Thyroid gland (tissue), 4 donors: ENCODE measurements around the gene RASD1. TPM values are rescaled to one million over a fixed set of nuclear protein-coding genes. Genes with fewer than 3 reads are reported as not detected.
A peak's percentile ranks its signal among the peaks of the same experiment; 100 is the strongest.

ENCODE experiments used
- DNase-seq, 2 donors: peaks; one replicate each; pipeline ENCODE4 v3.0.0-alpha.2; 2019
- H3K27ac ChIP-seq, 3 donors: fragments of 200-600 bp; sonication (generic); 1 replicate in 2 of 3; 2 replicates in 1 of 3; pipeline ENCODE4 v1.5.1; 2016 to 2019; ENCODE audit warnings: mild to moderate bottlenecking in 1 of 3, moderate library complexity in 1 of 3
- H3K27me3 ChIP-seq: fragments of 200-600 bp; sonication (generic); one replicate; pipeline ENCODE4 v1.5.1; 2019
- H3K36me3 ChIP-seq, 2 donors: fragments of 200-600 bp; sonication (generic); one replicate each; pipeline ENCODE4 v1.5.1; 2016 to 2019
- H3K4me1 ChIP-seq, 2 donors: fragments of 200-600 bp; sonication (generic); one replicate each; pipeline ENCODE4 v1.5.1; 2017 to 2019
- H3K4me3 ChIP-seq, 3 donors: fragments of 200-600 bp; sonication (generic); replicated peaks in 1 of 3; 1 replicate in 2 of 3; 2 replicates in 1 of 3; pipeline ENCODE4 v1.5.1; 2016; ENCODE audit warnings: mild to moderate bottlenecking in 1 of 3
- H3K9me3 ChIP-seq: fragments of 200-600 bp; sonication (generic); one replicate; pipeline ENCODE4 v1.5.1; 2017
- POLR2A ChIP-seq, 2 donors: fragments of 450-650 bp; IDR thresholded peaks; one replicate each; pipeline ENCODE4 v1.6.1; 2017; ENCODE audit warnings: antibody characterized with exemption in 2 of 2, mild to moderate bottlenecking in 2 of 2, moderate library complexity in 1 of 2
- WGBS, 2 donors: methylation state at CpG; one replicate each; pipeline ENCODE4 v1.1.5; 2017; 5-methylcytosine and 5-hydroxymethylcytosine counted together
- intact Hi-C: fragments of 100-400 bp; cut with DNase I; formaldehyde crosslinking; loops from one replicate; pipeline ENCODE4 v1.15.1; 2023
- total RNA-seq, 4 donors: library from RNA; depleted of rRNA; stranded (reverse); fragments of >200 nt; gene quantifications; one replicate each; pipeline ENCODE4 v1.2.3, GENCODE V29; 2016
- TF ChIP-seq, protein P1 (sequence below), 6 experiments: fragments of 200-600 bp in 3 of 6; fragments of 450-650 bp in 3 of 6; sonication (generic) in 3 of 6; IDR thresholded peaks; one replicate each; pipeline ENCODE4 v1.5.1; 2016 to 2019; ENCODE audit warnings: antibody characterized with exemption in 6 of 6, mild to moderate bottlenecking in 2 of 6, inconsistent platforms in 1 of 6, moderate library complexity in 1 of 6

RASD1 gene
- total RNA-seq, 4 donors from 2014 or later = 114 to 149 (median 141) TPM

DNA sequence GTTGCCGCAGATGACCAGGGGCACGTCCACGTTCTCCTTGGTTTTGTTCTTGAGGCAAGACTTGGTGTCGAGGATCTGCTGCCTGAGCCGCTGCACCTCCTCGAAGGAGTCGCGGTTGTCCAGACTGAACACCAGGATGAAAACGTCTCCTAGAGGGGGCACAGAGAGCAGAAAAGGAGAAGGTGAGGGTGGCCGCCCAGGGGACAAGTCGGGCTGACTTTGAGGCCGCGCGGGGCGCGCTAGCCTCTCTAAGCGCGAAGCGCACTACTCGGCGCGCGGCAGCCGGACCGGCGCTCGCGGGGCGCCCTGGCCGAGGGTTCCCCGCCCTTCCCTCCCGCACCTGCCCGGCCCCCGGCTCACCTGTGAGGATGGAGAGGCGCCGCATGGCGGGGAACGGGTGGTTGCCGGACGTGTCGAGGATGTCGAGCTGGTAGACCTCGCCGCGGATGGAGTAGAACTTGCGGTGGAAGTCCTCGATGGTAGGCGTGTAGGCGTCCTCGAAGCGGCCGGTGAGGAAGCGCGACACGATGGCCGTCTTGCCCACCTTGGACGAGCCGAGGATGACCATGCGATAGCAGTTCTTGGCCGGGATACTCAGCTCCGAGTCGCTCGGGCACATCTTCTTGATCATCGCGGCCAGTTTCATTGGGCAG, 533 bp downstream of the RASD1 start:
- Histone ChIP-seq H3K9me3 (no peaks in the 10 kb centered on the region), H3K4me3 (peak overlapping the region; percentile 2 to 80 (median 76)), H3K27me3 (no peaks in the 10 kb centered on the region), H3K36me3 (peaks cover 18 to 21% of the 10 kb centered on the region in 2 donors), H3K27ac (peak overlapping the region; percentile 85 to 96 (median 86)), H3K4me1 (peaks cover 7 to 18% of the 10 kb centered on the region in 2 donors)
- TF ChIP-seq, protein P1, sequence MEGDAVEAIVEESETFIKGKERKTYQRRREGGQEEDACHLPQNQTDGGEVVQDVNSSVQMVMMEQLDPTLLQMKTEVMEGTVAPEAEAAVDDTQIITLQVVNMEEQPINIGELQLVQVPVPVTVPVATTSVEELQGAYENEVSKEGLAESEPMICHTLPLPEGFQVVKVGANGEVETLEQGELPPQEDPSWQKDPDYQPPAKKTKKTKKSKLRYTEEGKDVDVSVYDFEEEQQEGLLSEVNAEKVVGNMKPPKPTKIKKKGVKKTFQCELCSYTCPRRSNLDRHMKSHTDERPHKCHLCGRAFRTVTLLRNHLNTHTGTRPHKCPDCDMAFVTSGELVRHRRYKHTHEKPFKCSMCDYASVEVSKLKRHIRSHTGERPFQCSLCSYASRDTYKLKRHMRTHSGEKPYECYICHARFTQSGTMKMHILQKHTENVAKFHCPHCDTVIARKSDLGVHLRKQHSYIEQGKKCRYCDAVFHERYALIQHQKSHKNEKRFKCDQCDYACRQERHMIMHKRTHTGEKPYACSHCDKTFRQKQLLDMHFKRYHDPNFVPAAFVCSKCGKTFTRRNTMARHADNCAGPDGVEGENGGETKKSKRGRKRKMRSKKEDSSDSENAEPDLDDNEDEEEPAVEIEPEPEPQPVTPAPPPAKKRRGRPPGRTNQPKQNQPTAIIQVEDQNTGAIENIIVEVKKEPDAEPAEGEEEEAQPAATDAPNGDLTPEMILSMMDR (IDR thresholded peaks at IDR 0.05) = no peak
- no peak for TF ChIP-seq POLR2A (IDR thresholded peaks at IDR 0.05)
- 2 to 6% methylated on average over 25 to 36 of the region's 65 CpGs for WGBS, 2 donors
- peak; percentile 17 to 32 for DNase-seq
- intact Hi-C loops = loop anchor here (5.0 kb wide), 2 partner anchors 72 to 138 kb away; no protein-coding TSS in a partner anchor

DNA sequence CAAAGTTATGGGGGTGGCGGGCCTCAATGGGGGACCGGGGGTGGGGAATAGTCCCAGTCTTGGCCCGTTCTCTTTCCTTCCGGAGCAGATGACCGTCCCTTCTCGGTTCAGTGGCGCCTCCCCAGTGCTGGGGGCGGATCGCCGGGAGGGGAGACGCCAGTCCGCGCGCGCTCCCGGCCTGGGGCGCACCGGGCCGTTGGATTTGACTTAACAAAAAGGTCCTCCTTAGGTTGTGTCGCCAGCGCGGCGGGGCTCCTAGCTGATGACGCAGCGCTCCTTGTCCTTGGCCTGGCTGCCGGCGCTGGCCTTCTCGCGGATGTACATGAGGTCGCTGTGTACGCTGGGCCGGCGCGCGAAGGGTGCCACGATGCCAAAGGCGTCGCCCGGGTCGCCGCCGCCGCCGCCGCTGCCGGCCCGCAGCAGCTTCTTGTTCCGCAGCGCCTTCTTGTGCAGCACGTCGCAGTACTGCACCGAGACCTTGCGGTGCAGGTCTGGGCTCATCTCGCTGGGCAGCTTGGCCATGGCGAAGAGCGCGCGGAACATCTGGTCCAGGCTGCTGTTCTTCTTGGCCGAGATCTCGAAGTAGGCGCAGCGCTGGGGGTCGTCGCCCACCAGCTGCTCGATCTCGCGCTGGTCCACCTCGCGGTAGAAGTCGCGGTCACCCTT, 1.2 kb downstream of the RASD1 start:
- Histone ChIP-seq H3K27ac (peak overlapping the region; percentile 85 to 96 (median 86)), H3K9me3 (no peaks in the 10 kb centered on the region), H3K36me3 (peaks cover 18 to 21% of the 10 kb centered on the region in 2 donors), H3K27me3 (no peaks in the 10 kb centered on the region), H3K4me3 (peak overlapping the region; percentile 2 to 80 (median 76)), H3K4me1 (peaks cover 7 to 18% of the 10 kb centered on the region in 2 donors)
- peak; percentile 61 to 63 for DNase-seq
- intact Hi-C loops = loop anchor here (5.0 kb wide), 2 partner anchors 72 to 138 kb away; no protein-coding TSS in a partner anchor
- TF ChIP-seq POLR2A (IDR thresholded peaks at IDR 0.05) = peak in 1 of 2 donors; percentile 32
- TF ChIP-seq, protein P1 (IDR thresholded peaks at IDR 0.05) = peak in 1 of 6 experiments; percentile 3
- 2 to 4% methylated on average over 16 to 46 of the region's 71 CpGs for WGBS, 2 donors

DNA sequence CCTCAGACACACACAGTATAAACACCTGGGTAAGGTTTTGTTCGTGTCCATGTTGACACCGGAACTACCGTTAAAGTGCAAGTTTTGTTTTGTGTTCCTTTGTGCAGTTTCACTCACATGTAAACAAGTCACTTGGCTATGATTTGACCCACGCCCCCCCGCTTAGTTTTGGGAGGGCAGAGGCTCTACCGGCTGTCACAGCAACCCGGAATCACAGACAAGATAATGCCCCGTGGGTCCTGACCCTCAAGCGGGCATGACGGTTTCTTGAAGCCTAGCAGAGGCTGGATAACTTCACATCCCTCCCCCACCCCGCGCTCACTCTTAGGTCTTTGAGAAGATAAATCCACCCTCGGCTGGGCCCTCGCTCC, 1.7 kb downstream of the RASD1 start:
- H3K9me3 ChIP-seq = no peaks in the 10 kb centered on the region
- H3K27me3 ChIP-seq = no peaks in the 10 kb centered on the region
- 41 to 49% methylated on average over 14 of the region's 14 CpGs for WGBS, 2 donors
- peak overlapping the region; percentile 2 to 80 (median 76) for H3K4me3 ChIP-seq
- TF ChIP-seq, protein P1 (IDR thresholded peaks at IDR 0.05) = no peak
- TF ChIP-seq POLR2A (IDR thresholded peaks at IDR 0.05) = no peak
- peaks cover 18 to 21% of the 10 kb centered on the region in 2 donors for H3K36me3 ChIP-seq
- DNase-seq = peak; percentile 32 to 35
- intact Hi-C loops = no loop called here
- H3K4me1 ChIP-seq = peaks cover 7 to 18% of the 10 kb centered on the region in 2 donors
- H3K27ac ChIP-seq = peak overlapping the region; percentile 85 to 96 (median 86)

DNA sequence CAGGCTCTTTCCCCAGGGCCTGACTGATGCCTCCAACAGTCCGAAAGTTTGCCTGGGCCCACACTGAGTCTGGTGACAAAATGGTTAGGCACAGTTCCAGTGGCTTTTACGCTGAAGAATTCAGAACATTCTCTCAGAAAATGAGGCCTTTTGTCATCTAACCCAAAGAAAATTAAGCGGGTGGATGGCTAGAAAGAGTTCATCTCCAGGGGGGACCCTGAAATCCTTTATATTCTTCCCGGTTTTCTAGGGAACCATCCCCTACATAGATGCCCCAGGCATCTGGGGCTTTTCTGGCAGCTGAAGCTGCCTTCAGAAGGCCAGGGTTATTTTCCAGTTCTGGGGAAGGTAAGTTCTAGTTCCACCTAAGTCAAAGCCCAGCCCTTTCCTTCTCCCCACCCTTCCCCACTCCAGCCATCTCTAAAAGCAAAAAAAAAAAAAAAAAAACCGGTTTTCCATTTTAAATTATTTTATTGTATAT, 2.2 kb downstream of the RASD1 start:
- Histone ChIP-seq H3K27ac (peak overlapping the region; percentile 85 to 96 (median 86)), H3K4me3 (peak overlapping the region in 1 of 3 donors; percentile 76), H3K9me3 (no peaks in the 10 kb centered on the region), H3K36me3 (peaks cover 18 to 21% of the 10 kb centered on the region in 2 donors), H3K4me1 (peaks cover 7 to 18% of the 10 kb centered on the region in 2 donors), H3K27me3 (no peaks in the 10 kb centered on the region)
- intact Hi-C loops = no loop called here
- no peak for DNase-seq
- WGBS, 2 donors = 79 to 81% methylated on average over 5 of the region's 5 CpGs
- TF ChIP-seq POLR2A (IDR thresholded peaks at IDR 0.05) = no peak

DNA sequence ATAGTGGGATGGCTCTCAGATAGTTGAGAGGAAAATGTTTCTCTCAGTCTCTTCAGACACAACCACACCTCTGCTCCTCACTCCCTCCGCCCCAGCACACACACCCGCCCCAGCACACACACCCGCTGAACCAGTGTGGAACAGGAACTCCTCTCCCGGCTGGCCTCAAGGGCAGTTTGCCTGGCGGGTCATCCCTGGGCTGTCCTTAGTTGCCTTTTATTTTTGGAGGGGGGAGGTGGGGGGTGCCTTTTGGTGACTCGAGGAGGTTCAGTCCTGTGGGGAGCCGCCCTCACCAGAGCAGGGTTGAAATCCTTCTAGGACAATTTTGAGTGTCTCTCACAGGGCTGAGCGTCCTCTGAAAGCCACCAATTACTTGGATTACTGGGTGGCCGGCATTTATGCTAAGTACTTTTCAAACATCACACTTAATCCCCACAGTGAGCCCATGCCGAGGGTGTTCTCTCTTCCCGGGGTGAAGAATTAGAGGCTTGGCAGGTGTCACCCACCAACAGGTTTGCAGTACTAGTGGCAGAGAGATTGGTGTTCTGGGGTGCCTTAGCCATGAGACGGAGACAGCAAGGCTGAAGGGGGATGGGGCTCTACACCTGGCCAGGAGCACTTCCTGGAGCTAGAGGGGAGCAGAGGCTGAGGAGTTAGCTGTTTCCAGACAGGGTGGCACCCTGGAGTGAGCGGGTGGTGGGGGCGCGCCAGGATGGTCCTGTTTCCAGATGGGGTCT, 2.8 kb downstream of the RASD1 start:
- WGBS, 2 donors = 74 to 75% methylated on average over 15 of the region's 15 CpGs
- Histone ChIP-seq H3K4me3 (peak overlapping the region in 1 of 3 donors; percentile 76), H3K36me3 (peaks cover 18 to 24% of the 10 kb centered on the region in 2 donors), H3K4me1 (peaks cover 7 to 18% of the 10 kb centered on the region in 2 donors), H3K27me3 (no peaks in the 10 kb centered on the region), H3K27ac (peak overlapping the region; percentile 85 to 96 (median 86)), H3K9me3 (no peaks in the 10 kb centered on the region)
- DNase-seq = peak; percentile 63 to 65
- intact Hi-C loops = no loop called here
- TF ChIP-seq POLR2A (IDR thresholded peaks at IDR 0.05) = peak in 1 of 2 donors; percentile 7
- TF ChIP-seq, protein P1 (IDR thresholded peaks at IDR 0.05) = no peak
